GM08714 (cell line): ENCODE results near the gene TRIM24.
"Not testable (repeated sequence)": the region's sequence is repeated elsewhere in the genome, so short reads cannot be mapped to it uniquely, and the experiment has no call there.

Source experiments
- H3K4me3 ChIP-seq: fragments of 200-500 bp; sonication (Bioruptor generic); 2 replicates; pipeline ENCODE4 v1.5.1; 2014; ENCODE audit warnings: mild to moderate bottlenecking, low read length, inconsistent platforms
- ZNF274 ChIP-seq: IDR thresholded peaks from 2 replicates; pipeline ENCODE4 v1.6.1; 2012; ENCODE audit warnings: mild to moderate bottlenecking, low read depth, low read length

The TRIM24 gene

GRCh38 chr7:138521837-138522461 lies 61.9 kb downstream of the TRIM24 start:
- no peak overlapping the region for H3K4me3 ChIP-seq
- no peak for TF ChIP-seq ZNF274

GRCh38 chr7:138524259-138524658 lies 64.2 kb downstream of the TRIM24 start:
- no peak overlapping the region for H3K4me3 ChIP-seq
- TF ChIP-seq ZNF274 = no peak

GRCh38 chr7:138525757-138526156 lies 65.7 kb downstream of the TRIM24 start:
- no peak for TF ChIP-seq ZNF274
- no peak overlapping the region for H3K4me3 ChIP-seq

GRCh38 chr7:138527746-138528223 lies 67.7 kb downstream of the TRIM24 start:
- TF ChIP-seq ZNF274 = no peak

GRCh38 chr7:138536833-138537232 lies 76.8 kb downstream of the TRIM24 start:
- not testable (repeated sequence) for H3K4me3 ChIP-seq

More at GRCh38 chr7:138527746-138528223, 67.7 kb downstream of the TRIM24 start:
- no peak overlapping the region for H3K4me3 ChIP-seq

- TF ChIP-seq ZNF274 = no peak
- H3K4me3 ChIP-seq = no peak overlapping the region
These were observed 78.5 kb downstream of the TRIM24 start for GRCh38 chr7:138538518-138538917.

- H3K4me3 ChIP-seq = no peak overlapping the region
- TF ChIP-seq ZNF274 = no peak
These were observed 79.1 kb downstream of the TRIM24 start for GRCh38 chr7:138538997-138539644.

GRCh38 chr7:138542183-138542582 lies 82.1 kb downstream of the TRIM24 start:
- no peak for TF ChIP-seq ZNF274

GRCh38 chr7:138543739-138544138 lies 83.7 kb downstream of the TRIM24 start:
- no peak for TF ChIP-seq ZNF274
- H3K4me3 ChIP-seq = no peak overlapping the region

More at GRCh38 chr7:138542183-138542582, 82.1 kb downstream of the TRIM24 start:
- no peak overlapping the region for H3K4me3 ChIP-seq

GRCh38 chr7:138545123-138545522 lies 85.1 kb downstream of the TRIM24 start:
- TF ChIP-seq ZNF274 = no peak
- H3K4me3 ChIP-seq = no peak overlapping the region

- TF ChIP-seq ZNF274 = no peak
- no peak overlapping the region for H3K4me3 ChIP-seq
These were observed 86.1 kb downstream of the TRIM24 start for GRCh38 chr7:138546064-138546619.

- H3K4me3 ChIP-seq = no peak overlapping the region
- TF ChIP-seq ZNF274 = no peak
These were observed 86.8 kb downstream of the TRIM24 start for GRCh38 chr7:138546829-138547228.

GRCh38 chr7:138549082-138549481 lies 89.0 kb downstream of the TRIM24 start:
- TF ChIP-seq ZNF274 = no peak

GRCh38 chr7:138550337-138550736 lies 90.3 kb downstream of the TRIM24 start:
- no peak for TF ChIP-seq ZNF274
- no peak overlapping the region for H3K4me3 ChIP-seq

More at GRCh38 chr7:138549082-138549481, 89.0 kb downstream of the TRIM24 start:
- no peak overlapping the region for H3K4me3 ChIP-seq

- no peak for TF ChIP-seq ZNF274
These were observed 91.0 kb downstream of the TRIM24 start for GRCh38 chr7:138551102-138551501.

More at GRCh38 chr7:138551102-138551501, 91.0 kb downstream of the TRIM24 start:
- no peak overlapping the region for H3K4me3 ChIP-seq
